HepG2 (cell line): ENCODE results near the gene TSC22D1. TPM values are rescaled to one million over a fixed set of nuclear protein-coding genes. Genes with fewer than 3 reads are reported as not detected.

ENCODE experiments used
- ATAC-seq: fragments of 200-7000 bp; cut with Tn5 transposase; 3 replicates; pipeline ENCODE4 v1.9.1; 2020; ENCODE audit warnings: mild to moderate bottlenecking, moderate library complexity
- BruUV-seq: library from RNA; stranded (reverse); fragments of 400-500 nt; replicated peaks from 2 replicates; lab custom pipeline; 2021; lab: Mats Ljungman, UMichigan
- CTCF ChIA-PET: fragments of 300-600 bp; formaldehyde crosslinking; extraction: SDS; loops from one replicate; lab custom pipeline; 2021; ENCODE audit warnings: low total read pairs, inconsistent platforms, low intra/inter-chr PET ratio; lab: Yijun Ruan, JAX
- POLR2A ChIA-PET: fragments of 350-600 bp; sonication (Branson Sonifier 250); formaldehyde crosslinking; loops from one replicate; lab custom pipeline; 2020; ENCODE audit warnings: antibody characterized with exemption, inconsistent platforms; lab: Yijun Ruan, JAX
- DNase-seq: peaks from one replicate; pipeline ENCODE4 v3.0.0-alpha.2; 2015; ENCODE audit warnings: low spot score
- FAIRE-seq: peaks from 3 replicates; lab custom pipeline; 2011; peaks lifted over from hg19 to GRCh38; lab: Jason Lieb, UNC
- H2AFZ ChIP-seq: one replicate; pipeline ENCODE4 v1.6.1; 2011; ENCODE audit warnings: low read length, inconsistent platforms
- H3K27ac ChIP-seq: fragments of 300-600 bp; 3 replicates; pipeline ENCODE4 v1.8.0; 2011; ENCODE audit warnings: mixed run types, mild to moderate bottlenecking, mixed read lengths, low read length, inconsistent platforms; ENCODE audit not compliant: insufficient read depth; ENCODE audit errors: extremely low read length
- H3K27me3 ChIP-seq, 2 experiments: fragments of 200-600 bp in 1 of 2; 2 replicates in 1 of 2; 3 replicates in 1 of 2; pipeline versions ENCODE4 v1.6.0 to v1.8.0; 2011; ENCODE audit warnings: low read length in 2 of 2, mild to moderate bottlenecking in 2 of 2, moderate library complexity in 2 of 2, inconsistent platforms in 1 of 2; ENCODE audit not compliant: insufficient read depth in 2 of 2, control insufficient read depth in 1 of 2
- H3K36me3 ChIP-seq, 2 experiments: fragments of 200-600 bp in 1 of 2; replicated peaks in 1 of 2; 2 replicates in 1 of 2; 3 replicates in 1 of 2; pipeline versions ENCODE4 v1.5.1 to v1.8.0; 2011; ENCODE audit warnings: low read length in 2 of 2, inconsistent platforms in 1 of 2; ENCODE audit not compliant: insufficient read depth in 2 of 2, control insufficient read depth in 1 of 2
- H3K4me1 ChIP-seq: 2 replicates; pipeline ENCODE4 v1.5.1; 2012; ENCODE audit warnings: low read length, inconsistent platforms; ENCODE audit not compliant: insufficient read depth
- H3K4me2 ChIP-seq: 2 replicates; pipeline ENCODE4 v1.6.0; 2011; ENCODE audit warnings: low read depth, low read length, inconsistent platforms
- H3K4me3 ChIP-seq, 3 experiments: fragments of 200-600 bp in 1 of 3; sonication (generic), shearing (Covaris generic) in 1 of 3; replicated peaks in 1 of 3; 2 replicates each; pipeline ENCODE4 v1.5.1; 2011 to 2016; ENCODE audit warnings: low read length in 3 of 3, inconsistent platforms in 2 of 3, low read depth in 2 of 3, mild to moderate bottlenecking in 2 of 3, control low read depth in 1 of 3, mixed read lengths in 1 of 3; ENCODE audit not compliant: insufficient read depth in 1 of 3
- H3K79me2 ChIP-seq: one replicate; pipeline ENCODE4 v1.6.1; 2011; ENCODE audit warnings: low read length, inconsistent platforms; ENCODE audit not compliant: insufficient read depth
- H3K9ac ChIP-seq: 2 replicates; pipeline ENCODE4 v1.6.0; 2011; ENCODE audit warnings: mild to moderate bottlenecking, low read depth, low read length, inconsistent platforms; ENCODE audit not compliant: insufficient read depth
- H3K9me3 ChIP-seq: 2 replicates; pipeline ENCODE4 v1.5.1; 2012; ENCODE audit warnings: mild to moderate bottlenecking, low read length
- H4K20me1 ChIP-seq: 2 replicates; pipeline ENCODE4 v1.6.0; 2011; ENCODE audit warnings: inconsistent platforms, mild to moderate bottlenecking, low read length, moderate library complexity; ENCODE audit not compliant: insufficient read depth
- CEBPB ChIP-seq: IDR thresholded peaks from 2 replicates; pipeline ENCODE4 v1.6.1; 2011; ENCODE audit warnings: low read depth, low read length, improper control_type of control experiment, borderline replicate concordance
- ETS1 ChIP-seq: sonication (generic); formaldehyde crosslinking; IDR thresholded peaks from 2 replicates; pipeline ENCODE4 v1.4.0; 2020; ENCODE audit warnings: missing genetic modification reagents
- GABPB1 ChIP-seq: IDR thresholded peaks from 2 replicates; pipeline ENCODE4 v1.6.1; 2016; ENCODE audit warnings: mild to moderate bottlenecking, missing genetic modification reagents, moderate library complexity, missing compliant biosample characterization
- MLXIP ChIP-seq: sonication (generic); formaldehyde crosslinking; IDR thresholded peaks from 2 replicates; pipeline ENCODE4 v1.9.0; 2021; ENCODE audit warnings: missing genetic modification reagents, borderline replicate concordance
- STAG1 ChIP-seq: sonication (generic); formaldehyde crosslinking; IDR thresholded peaks from 2 replicates; pipeline ENCODE4 v1.4.0; 2020; ENCODE audit warnings: missing genetic modification reagents
- ZNF614 ChIP-seq: IDR thresholded peaks from 2 replicates; pipeline ENCODE4 v1.6.1; 2018; ENCODE audit warnings: missing biosample characterization, missing genetic modification reagents, inconsistent platforms, borderline replicate concordance
- ZNF710 ChIP-seq: sonication (generic); formaldehyde crosslinking; IDR thresholded peaks from 2 replicates; pipeline ENCODE4 v1.5.0; 2020; ENCODE audit warnings: mild to moderate bottlenecking, missing genetic modification reagents, borderline replicate concordance
- WGBS: methylation state at CpG from one replicate; pipeline ENCODE4 v1.1.6; 2017; ENCODE audit warnings: low lambda C conversion rate; 5-methylcytosine and 5-hydroxymethylcytosine counted together
- in situ Hi-C: cut with HindIII; loops from 2 replicates; pipeline ENCODE4 v1.10.0; 2017; ENCODE audit warnings: low pct_unique_long_range_greater_than_20kb; ENCODE audit not compliant: extremely low pct_ligation_motif_present
- intact Hi-C: fragments of 100-400 bp; cut with micrococcal nuclease; formaldehyde crosslinking; loops from one replicate; pipeline ENCODE4 v1.10.0; 2022; ENCODE audit not compliant: unreplicated experiment
- polyA plus RNA-seq, 8 experiments: library from polyadenylated mRNA; depleted of rRNA in 3 of 8; stranded (reverse) in 7 of 8; unstranded in 1 of 8; fragments of >200 nt; fragmentation: Illumina TruSeq in 4 of 8; extraction: Trizol in 4 of 8; gene quantifications; 2 replicates each; pipeline versions ENCODE4 v1.2.1 to v1.2.3, GENCODE V29; 2011 to 2016; ENCODE audit warnings: low read depth in 4 of 8, missing spikeins in 1 of 8, mixed read lengths in 1 of 8; ENCODE audit not compliant: insufficient read depth in 1 of 8
- total RNA-seq, 5 experiments: library from RNA; depleted of rRNA; stranded (reverse); fragments of >200 nt; fragmentation: Illumina TruSeq; extraction: Trizol; gene quantifications; 2 replicates each; pipeline ENCODE4 v1.2.3, GENCODE V29; 2016; ENCODE audit warnings: low read depth in 1 of 5

Gene TSC22D1
- total and polyA plus RNA-seq, 2 of the 13 experiments (the other 11 are each of a cell fraction or from before 2014, with no cell fraction given) = 18.4 to 35.7 TPM

GRCh38 chr13:44591316-44591715 is 15.2 kb upstream of the TSC22D1 start:
- ChIA-PET POLR2A (no interaction called here), CTCF (no interaction called here)
- TF ChIP-seq MLXIP (CRISPR knock-in tag) = no peak
- no peak for TF ChIP-seq ZNF614
- TF ChIP-seq ETS1 (CRISPR knock-in tag) = no peak
- no peak for TF ChIP-seq CEBPB
- no peak for TF ChIP-seq STAG1 (CRISPR knock-in tag)
- TF ChIP-seq GABPB1 (CRISPR knock-in tag) = no peak
- no peak for TF ChIP-seq ZNF710 (CRISPR knock-in tag)
- Histone ChIP-seq H3K4me3 (no peak overlapping the region), H3K27ac (no peak overlapping the region), H3K36me3 (no peaks in the 10 kb centered on the region), H3K4me2 (no peak overlapping the region), H3K27me3 (0 out of 5 replicates have a peak, but pooled peaks cover 0 to 2% of the 10 kb centered on the region in 2 experiments), H3K4me1 (peaks cover 33% of the 10 kb centered on the region), H3K9me3 (no peaks in the 10 kb centered on the region), H3K79me2 (no peaks in the 10 kb centered on the region), H4K20me1 (no peaks in the 10 kb centered on the region), H3K9ac (no peak overlapping the region), H2AFZ (no peak overlapping the region)
- 88% methylated on average over 7 of the region's 15 CpGs for WGBS
- in situ Hi-C loops = no loop called here
- intact Hi-C loops = no loop called here
- no peak for DNase-seq
- ATAC-seq = peak; percentile 75
- BruUV-seq = no TSS peak
- FAIRE-seq = no peak
